Esophagus muscularis mucosa (tissue), 3 donors: ENCODE measurements around the gene MYO16.

ENCODE experiments used
- CTCF ChIP-seq, 3 experiments: fragments of 200-600 bp in 2 of 3; fragments of 450-650 bp in 1 of 3; sonication (generic) in 2 of 3; IDR thresholded peaks; one replicate each; pipeline ENCODE4 v1.5.1; 2017 to 2019; ENCODE audit warnings: antibody characterized with exemption in 3 of 3, mild to moderate bottlenecking in 2 of 3, moderate library complexity in 1 of 3
- POLR2A ChIP-seq: fragments of 450-650 bp; IDR thresholded peaks from one replicate; pipeline ENCODE4 v1.6.1; 2017; ENCODE audit warnings: antibody characterized with exemption, moderate library complexity, mild to moderate bottlenecking, low read depth
- POLR2AphosphoS5 ChIP-seq, 2 donors: sonication (generic); formaldehyde crosslinking; IDR thresholded peaks; one replicate each; pipeline ENCODE4 v1.6.1; 2017; ENCODE audit warnings: antibody characterized with exemption in 2 of 2

- no peak for TF ChIP-seq CTCF (IDR thresholded peaks at IDR 0.05)
- TF ChIP-seq POLR2AphosphoS5 (IDR thresholded peaks at IDR 0.05), result no peak
- TF ChIP-seq POLR2A, result no peak
Observed at GRCh38 chr13:109126891-109127641, 497.7 kb downstream of the MYO16 start.
